ENCODE results near the gene TLE1.
"Not testable (repeated sequence)": the region's sequence is repeated elsewhere in the genome, so short reads cannot be mapped to it uniquely, and the experiment has no call there.

TLE1 gene

GRCh38 chr9:81599837-81600236 is 89.5 kb downstream of the TLE1 start:
- no peak for DNase-seq (ENCODE audit: low read depth)

- DNase-seq (ENCODE audit: low read depth), result no peak
Observed at GRCh38 chr9:81598811-81599210, 90.5 kb downstream of the TLE1 start.

- no peak for DNase-seq (ENCODE audit: low read depth)
Observed at GRCh38 chr9:81598123-81598497, 91.2 kb downstream of the TLE1 start.

- no peak for DNase-seq (ENCODE audit: low read depth)
Observed at GRCh38 chr9:81597419-81598122, 91.8 kb downstream of the TLE1 start.

- DNase-seq (ENCODE audit: low read depth), result no peak
Observed at GRCh38 chr9:81596679-81597418, 92.5 kb downstream of the TLE1 start.

- no peak for DNase-seq (ENCODE audit: low read depth)
Observed at GRCh38 chr9:81595887-81596543, 93.3 kb downstream of the TLE1 start.

- DNase-seq (ENCODE audit: low read depth), result not testable (repeated sequence)
Observed at GRCh38 chr9:81595293-81595692, 94.1 kb downstream of the TLE1 start.

- DNase-seq (ENCODE audit: low read depth), result no peak
Observed at GRCh38 chr9:81594415-81594814, 94.9 kb downstream of the TLE1 start.

GRCh38 chr9:81592887-81593266 is 96.5 kb downstream of the TLE1 start:
- DNase-seq (ENCODE audit: low read depth), result no peak

- DNase-seq (ENCODE audit: low read depth), result no peak
Observed at GRCh38 chr9:81591791-81592190, 97.6 kb downstream of the TLE1 start.

GRCh38 chr9:81590688-81591087 is 98.7 kb downstream of the TLE1 start:
- DNase-seq (ENCODE audit: low read depth), result no peak

GRCh38 chr9:81589819-81590218 is 99.5 kb downstream of the TLE1 start:
- no peak for DNase-seq (ENCODE audit: low read depth)

GRCh38 chr9:81589392-81589791 is 100.0 kb downstream of the TLE1 start:
- DNase-seq (ENCODE audit: low read depth), result no peak

GRCh38 chr9:81588148-81588871 is 101.0 kb downstream of the TLE1 start:
- DNase-seq (ENCODE audit: low read depth), result no peak

GRCh38 chr9:81586786-81587185 is 102.6 kb downstream of the TLE1 start:
- no peak for DNase-seq (ENCODE audit: low read depth)

- DNase-seq (ENCODE audit: low read depth), result no peak
Observed at GRCh38 chr9:81585191-81585763, 104.1 kb downstream of the TLE1 start.

GRCh38 chr9:81584099-81584498 is 105.2 kb downstream of the TLE1 start:
- no peak for DNase-seq (ENCODE audit: low read depth)

GRCh38 chr9:81581986-81582385 is 107.4 kb downstream of the TLE1 start:
- DNase-seq (ENCODE audit: low read depth), result no peak

- no peak for DNase-seq (ENCODE audit: low read depth)
Observed at GRCh38 chr9:81579381-81579780, 110.0 kb downstream of the TLE1 start.

GRCh38 chr9:81578606-81579005 is 110.7 kb downstream of the TLE1 start:
- DNase-seq (ENCODE audit: low read depth), result no peak

GRCh38 chr9:81575956-81576355 is 113.4 kb downstream of the TLE1 start:
- no peak for DNase-seq (ENCODE audit: low read depth)

GRCh38 chr9:81574405-81574804 is 114.9 kb downstream of the TLE1 start:
- no peak for DNase-seq (ENCODE audit: low read depth)
